ENCODE data around the gene COL13A1. TPM values are rescaled to one million over a fixed set of nuclear protein-coding genes. Genes with fewer than 3 reads are reported as not detected.

COL13A1 gene
- total and polyA plus RNA-seq, 2 experiments from 2014 or later: 5.2 to 8.6 TPM

- Histone ChIP-seq H3K4me1 (ENCODE audit: insufficient read depth) (no peaks in the 10 kb centered on the region), H3K36me3 (ENCODE audit: insufficient read depth) (no peaks in the 10 kb centered on the region), H3K79me2 (replicated peaks; ENCODE audit: insufficient read depth) (no peaks in the 10 kb centered on the region), H3K4me2 (0 out of 2 replicates have a peak overlapping the region, but pooled peaks have one; percentile 38), H3K4me3 (no peak overlapping the region), H2AFZ (no peak overlapping the region), H3K27ac (ENCODE audit: low read depth) (no peak overlapping the region), H4K20me1 (replicated peaks; ENCODE audit: insufficient read depth) (no peaks in the 10 kb centered on the region), H3K9me2 (ENCODE audit: insufficient read depth) (no peaks in the 10 kb centered on the region), H3K27me3 (ENCODE audit: insufficient read depth) (no peaks in the 10 kb centered on the region), H3F3A (replicated peaks; ENCODE audit: low read depth) (no peaks in the 10 kb centered on the region)
- Mint-ChIP-seq H3K9me3 (peaks cover 4% of the 10 kb centered on the region; the same call in 1 of the 3 replicates), H3K27me3 (ENCODE audit: insufficient read depth, low read depth, poor library complexity) (peaks cover 4% of the 10 kb centered on the region), H3K27ac (no peak overlapping the region), H3K4me3 (no peak overlapping the region), H3K4me1 (peaks cover 13% of the 10 kb centered on the region), H3K36me3 (ENCODE audit: low read depth) (0 out of 3 replicates have a peak, but pooled peaks cover 3% of the 10 kb centered on the region)
- peak; percentile 36 for DNase-seq (ENCODE audit: low spot score)
- ATAC-seq: peak; percentile 79
- TF ChIP-seq POLR2AphosphoS5 (IDR thresholded peaks at IDR 0.05; ENCODE audit: low read depth) (no peak), ZNF331 (CRISPR knock-in tag; IDR thresholded peaks at IDR 0.05; ENCODE audit: low read depth) (no peak), EZH2 (IDR thresholded peaks at IDR 0.05; ENCODE audit: low read depth, unreplicated experiment) (no peak), CTCF (conservative IDR thresholded peaks at IDR 0.05; ENCODE audit: low read depth in 2 of 2) (no peak), NANOG (IDR thresholded peaks at IDR 0.05; ENCODE audit: borderline replicate concordance) (no peak), EZH2phosphoT487 (IDR thresholded peaks at IDR 0.05; ENCODE audit: unreplicated experiment) (no peak), ETS1 (IDR thresholded peaks at IDR 0.05) (no peak), JUNB (IDR thresholded peaks at IDR 0.05; ENCODE audit: unreplicated experiment) (no peak), CREB1 (CRISPR knock-in tag; IDR thresholded peaks at IDR 0.05; ENCODE audit: low read depth) (no peak), ZNF462 (CRISPR knock-in tag; IDR thresholded peaks at IDR 0.05) (no peak), STAT1 (IDR thresholded peaks at IDR 0.05; ENCODE audit: unreplicated experiment) (no peak), ZNF114 (CRISPR knock-in tag; IDR thresholded peaks at IDR 0.05) (no peak), REST (IDR thresholded peaks at IDR 0.05; ENCODE audit: unreplicated experiment) (no peak)
Measured at GRCh38 chr10:69929575-69929974, 127.9 kb downstream of the COL13A1 start.
